GM23338 (cell line): Measurements from ENCODE around the gene HSCB. TPM values are rescaled to one million over a fixed set of nuclear protein-coding genes. Genes with fewer than 3 reads are reported as not detected.
A peak's percentile ranks its signal among the peaks of the same experiment; 100 is the strongest.

ENCODE experiments used
- ATAC-seq: fragments of 200-7000 bp; cut with Tn5 transposase; 3 replicates; pipeline ENCODE4 v1.9.1; 2020
- DNase-seq: peaks from one replicate; pipeline ENCODE4 v3.0.0-alpha.2; 2015; ENCODE audit warnings: low spot score
- H2AFZ ChIP-seq: fragments of 200-600 bp; sonication (generic); 2 replicates; pipeline ENCODE4 v1.8.0; 2016; ENCODE audit warnings: antibody characterized with exemption, mild to moderate bottlenecking, moderate library complexity
- H3F3A ChIP-seq: fragments of 200-600 bp; sonication (generic); replicated peaks from 2 replicates; pipeline ENCODE4 v1.8.0; 2017; ENCODE audit warnings: antibody characterized with exemption, mixed run types, low read depth
- H3K27ac ChIP-seq: fragments of 200-600 bp; sonication (generic); 2 replicates; pipeline ENCODE4 v1.6.1; 2016; ENCODE audit warnings: low read depth
- H3K27me3 ChIP-seq: fragments of 200-600 bp; sonication (generic); 2 replicates; pipeline ENCODE4 v1.8.0; 2016; ENCODE audit warnings: mild to moderate bottlenecking, mixed run types, moderate library complexity; ENCODE audit not compliant: insufficient read depth
- H3K36me3 ChIP-seq: fragments of 200-600 bp; sonication (generic); 2 replicates; pipeline ENCODE4 v1.8.0; 2016; ENCODE audit warnings: mild to moderate bottlenecking; ENCODE audit not compliant: insufficient read depth
- H3K4me1 ChIP-seq: fragments of 200-600 bp; sonication (generic); 2 replicates; pipeline ENCODE4 v1.8.0; 2016; ENCODE audit warnings: mild to moderate bottlenecking, moderate library complexity; ENCODE audit not compliant: insufficient read depth
- H3K4me2 ChIP-seq: fragments of 200-600 bp; sonication (generic); 2 replicates; pipeline ENCODE4 v1.7.1; 2017; ENCODE audit warnings: mixed run types
- H3K4me3 ChIP-seq: fragments of 200-600 bp; sonication (generic); 2 replicates; pipeline ENCODE4 v1.6.1; 2016; ENCODE audit warnings: mixed run types
- H3K79me2 ChIP-seq: fragments of 200-600 bp; sonication (generic); replicated peaks from 2 replicates; pipeline ENCODE4 v1.8.0; 2017; ENCODE audit warnings: mild to moderate bottlenecking; ENCODE audit not compliant: insufficient read depth
- H3K9me2 ChIP-seq: fragments of 200-600 bp; sonication (generic); 2 replicates; pipeline ENCODE4 v1.8.0; 2017; ENCODE audit not compliant: insufficient read depth
- H4K20me1 ChIP-seq: fragments of 200-600 bp; sonication (generic); replicated peaks from 2 replicates; pipeline ENCODE4 v1.8.0; 2017; ENCODE audit warnings: mild to moderate bottlenecking; ENCODE audit not compliant: insufficient read depth
- H3K27ac Mint-ChIP-seq: 2 replicates; pipeline ENCODE4 v1.8.0; 2020; ENCODE audit warnings: inconsistent platforms, mild to moderate bottlenecking, moderate library complexity, mixed read lengths
- H3K27me3 Mint-ChIP-seq: 3 replicates; pipeline ENCODE4 v1.8.0; 2022; ENCODE audit warnings: low read depth, mild to moderate bottlenecking, moderate library complexity, mixed read lengths, inconsistent platforms; ENCODE audit not compliant: insufficient read depth, poor library complexity
- H3K36me3 Mint-ChIP-seq: 3 replicates; pipeline ENCODE4 v1.8.0; 2021; ENCODE audit warnings: low read depth, mild to moderate bottlenecking, inconsistent platforms, moderate library complexity, mixed read lengths
- H3K4me1 Mint-ChIP-seq: 3 replicates; pipeline ENCODE4 v1.8.0; 2020; ENCODE audit warnings: mild to moderate bottlenecking, inconsistent platforms, mixed read lengths
- H3K4me3 Mint-ChIP-seq: 3 replicates; pipeline ENCODE4 v1.8.0; 2021; ENCODE audit warnings: moderate library complexity, mild to moderate bottlenecking, inconsistent platforms, mixed read lengths
- H3K9me3 Mint-ChIP-seq: 3 replicates; pipeline ENCODE4 v1.8.0; 2020; ENCODE audit warnings: moderate library complexity, mild to moderate bottlenecking, inconsistent platforms, mixed read lengths
- CREB1 ChIP-seq: fragments of 250-450 bp; sonication (Bioruptor Pico); IDR thresholded peaks from 2 replicates; pipeline ENCODE4 v1.5.0; 2020; ENCODE audit warnings: low read depth, mild to moderate bottlenecking, moderate library complexity
- EZH2 ChIP-seq: fragments of 200-600 bp; sonication (generic); IDR thresholded peaks from one replicate; pipeline ENCODE4 v1.8.0; 2017; ENCODE audit warnings: antibody characterized with exemption, mild to moderate bottlenecking, low read depth; ENCODE audit not compliant: unreplicated experiment
- EZH2phosphoT487 ChIP-seq: fragments of 200-600 bp; sonication (generic); IDR thresholded peaks from one replicate; pipeline ENCODE4 v1.8.1; 2018; ENCODE audit warnings: antibody characterized with exemption; ENCODE audit not compliant: unreplicated experiment
- NANOG ChIP-seq: IDR thresholded peaks from 2 replicates; pipeline ENCODE4 v1.6.1; 2016; ENCODE audit warnings: antibody characterized with exemption, borderline replicate concordance
- POLR2AphosphoS5 ChIP-seq: IDR thresholded peaks from 2 replicates; pipeline ENCODE4 v1.6.1; 2016; ENCODE audit warnings: antibody characterized with exemption, low read depth
- STAT1 ChIP-seq: IDR thresholded peaks from one replicate; pipeline ENCODE4 v1.6.1; 2016; ENCODE audit warnings: antibody characterized with exemption; ENCODE audit not compliant: unreplicated experiment
- ZNF114 ChIP-seq: fragments of 250-450 bp; sonication (Bioruptor Pico); IDR thresholded peaks from 2 replicates; pipeline ENCODE4 v1.5.0; 2020; ENCODE audit warnings: mild to moderate bottlenecking, moderate library complexity
- ZNF331 ChIP-seq: fragments of 250-450 bp; sonication (Bioruptor Pico); IDR thresholded peaks from 2 replicates; pipeline ENCODE4 v1.5.0; 2020; ENCODE audit warnings: low read depth, mild to moderate bottlenecking, moderate library complexity
- long read RNA-seq: library from polyadenylated mRNA; unstranded; transcript quantifications from one replicate; pipeline ENCODE4 v2.0.0, GENCODE V29; 2020; ENCODE audit not compliant: unreplicated experiment
- polyA plus RNA-seq: library from polyadenylated mRNA; unstranded; fragments of >200 nt; fragmentation: Nextera tagmentation; extraction: Ambion mirVana; gene quantifications from 2 replicates; pipeline ENCODE4 v1.2.1, GENCODE V29; 2016
- total RNA-seq: library from RNA; depleted of rRNA; stranded (reverse); fragments of >200 nt; shearing (Covaris generic); gene quantifications from 2 replicates; pipeline ENCODE4 v1.2.3, GENCODE V29; 2014; rRNA removed
- TF ChIP-seq, protein P1 (sequence below), 2 experiments: fragments of 200-600 bp in 1 of 2; sonication (generic) in 1 of 2; conservative IDR thresholded peaks; 2 replicates each; pipeline versions ENCODE4 v1.5.1 to v1.6.1; 2016 to 2017; ENCODE audit warnings: antibody characterized with exemption in 2 of 2, low read depth in 2 of 2, mild to moderate bottlenecking in 2 of 2, moderate library complexity in 1 of 2
- TF ChIP-seq, protein P2 (sequence below): fragments of 250-450 bp; sonication (Bioruptor Pico); IDR thresholded peaks from 2 replicates; pipeline ENCODE4 v1.5.0; 2020; ENCODE audit warnings: mild to moderate bottlenecking, moderate library complexity
- TF ChIP-seq, protein P3 (sequence below): IDR thresholded peaks from one replicate; pipeline ENCODE4 v1.6.1; 2018; ENCODE audit warnings: antibody characterized with exemption; ENCODE audit not compliant: unreplicated experiment
- TF ChIP-seq, protein P4 (sequence below): IDR thresholded peaks from 2 replicates; pipeline ENCODE4 v1.6.1; 2016; ENCODE audit warnings: antibody characterized with exemption

Gene HSCB, protein sequence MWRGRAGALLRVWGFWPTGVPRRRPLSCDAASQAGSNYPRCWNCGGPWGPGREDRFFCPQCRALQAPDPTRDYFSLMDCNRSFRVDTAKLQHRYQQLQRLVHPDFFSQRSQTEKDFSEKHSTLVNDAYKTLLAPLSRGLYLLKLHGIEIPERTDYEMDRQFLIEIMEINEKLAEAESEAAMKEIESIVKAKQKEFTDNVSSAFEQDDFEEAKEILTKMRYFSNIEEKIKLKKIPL
- 17.7 and 18.6 TPM in 2 replicates for total RNA-seq
- polyA plus RNA-seq = 28.4 and 30.9 TPM in 2 replicates
- long read RNA-seq, transcript HSCB-201 (6 exons, 1,114 nt) = major isoform, 8 of 15 reads
- long read RNA-seq, partial matches to known transcripts = 1 of 15 reads
- long read RNA-seq, other reads (novel, unspliced or antisense) = 6 of 15 reads

DNA sequence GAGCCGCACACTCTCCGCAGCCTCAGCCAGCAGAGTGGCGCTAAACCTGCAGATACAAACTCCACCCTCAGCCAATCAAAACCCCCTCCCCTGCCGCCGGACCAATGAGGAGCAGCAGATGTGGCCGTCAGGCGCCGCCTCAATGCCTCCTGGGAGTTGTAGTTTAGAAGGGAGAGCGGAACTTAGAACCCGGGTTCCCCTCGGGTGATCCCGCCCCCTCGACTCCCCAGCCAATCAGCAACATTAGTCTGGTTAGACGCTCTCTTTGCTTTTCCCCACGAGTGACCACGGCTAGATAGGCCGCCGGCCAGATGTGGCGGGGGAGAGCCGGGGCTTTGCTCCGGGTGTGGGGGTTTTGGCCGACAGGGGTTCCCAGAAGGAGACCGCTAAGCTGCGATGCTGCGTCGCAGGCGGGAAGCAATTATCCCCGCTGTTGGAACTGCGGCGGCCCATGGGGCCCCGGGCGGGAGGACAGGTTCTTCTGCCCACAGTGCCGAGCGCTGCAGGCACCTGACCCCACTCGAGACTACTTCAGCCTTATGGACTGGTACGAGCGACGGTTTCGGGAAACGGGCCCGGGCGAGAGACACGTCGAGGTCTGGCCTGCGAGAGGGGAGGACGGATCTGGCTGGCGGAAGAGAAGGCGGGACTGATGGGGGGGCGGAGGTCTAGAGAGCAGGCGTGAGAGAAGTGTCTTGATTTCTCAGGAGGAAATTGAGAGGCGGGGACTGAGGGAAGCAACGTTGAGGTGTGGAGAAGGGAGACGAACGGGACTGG lies at the start of gene HSCB, which contains the start of gene CHEK2:
HSCB (plus strand) TSS at position 255 of the 777 bp plus-strand sequence; CDS start at position 312, 57 bp downstream.
CHEK2 (minus strand) TSS at position 36 of the 777 bp plus-strand sequence. CDS start 7,099 bp downstream, outside the sequence.
- Histone ChIP-seq H3K4me2 (peak within 1 kb of the TSS; percentile 83), H3K27me3 (no peaks in the 10 kb centered on the region), H2AFZ (no peak within 1 kb of the TSS), H4K20me1 (no peaks in the 10 kb centered on the region; the same call in 1 of the 2 replicates), H3F3A (no peaks in the 10 kb centered on the region), H3K9me2 (no peaks in the 10 kb centered on the region), H3K79me2 (peaks cover 56% of the 10 kb centered on the region), H3K27ac (peak within 1 kb of the TSS; percentile 70), H3K4me3 (peak within 1 kb of the TSS; percentile 68), H3K4me1 (peaks cover 16% of the 10 kb centered on the region), H3K36me3 (peaks cover 18% of the 10 kb centered on the region)
- Mint-ChIP-seq H3K4me3 (peak within 1 kb of the TSS; percentile 87), H3K36me3 (peaks cover 38% of the 10 kb centered on the region), H3K27ac (peak within 1 kb of the TSS; percentile 90), H3K27me3 (peaks cover 7% of the 10 kb centered on the region), H3K9me3 (no peaks in the 10 kb centered on the region), H3K4me1 (peaks cover 35% of the 10 kb centered on the region)
- DNase-seq = peak; percentile 99
- ATAC-seq = peak; percentile 92
- TF ChIP-seq, protein P1, sequence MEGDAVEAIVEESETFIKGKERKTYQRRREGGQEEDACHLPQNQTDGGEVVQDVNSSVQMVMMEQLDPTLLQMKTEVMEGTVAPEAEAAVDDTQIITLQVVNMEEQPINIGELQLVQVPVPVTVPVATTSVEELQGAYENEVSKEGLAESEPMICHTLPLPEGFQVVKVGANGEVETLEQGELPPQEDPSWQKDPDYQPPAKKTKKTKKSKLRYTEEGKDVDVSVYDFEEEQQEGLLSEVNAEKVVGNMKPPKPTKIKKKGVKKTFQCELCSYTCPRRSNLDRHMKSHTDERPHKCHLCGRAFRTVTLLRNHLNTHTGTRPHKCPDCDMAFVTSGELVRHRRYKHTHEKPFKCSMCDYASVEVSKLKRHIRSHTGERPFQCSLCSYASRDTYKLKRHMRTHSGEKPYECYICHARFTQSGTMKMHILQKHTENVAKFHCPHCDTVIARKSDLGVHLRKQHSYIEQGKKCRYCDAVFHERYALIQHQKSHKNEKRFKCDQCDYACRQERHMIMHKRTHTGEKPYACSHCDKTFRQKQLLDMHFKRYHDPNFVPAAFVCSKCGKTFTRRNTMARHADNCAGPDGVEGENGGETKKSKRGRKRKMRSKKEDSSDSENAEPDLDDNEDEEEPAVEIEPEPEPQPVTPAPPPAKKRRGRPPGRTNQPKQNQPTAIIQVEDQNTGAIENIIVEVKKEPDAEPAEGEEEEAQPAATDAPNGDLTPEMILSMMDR (conservative IDR thresholded peaks at IDR 0.05; ENCODE audit: low read depth in 2 of 2) = peak in 1 of 2 experiments; percentile 41; a peak in 2 of 4 replicates
- TF ChIP-seq EZH2 (no peak), STAT1 (no peak), ZNF331 (no peak), EZH2phosphoT487 (no peak), ZNF114 (no peak), CREB1 (peak; percentile 86), NANOG (no peak), POLR2AphosphoS5 (peak; percentile 87)
- TF ChIP-seq, protein P2, sequence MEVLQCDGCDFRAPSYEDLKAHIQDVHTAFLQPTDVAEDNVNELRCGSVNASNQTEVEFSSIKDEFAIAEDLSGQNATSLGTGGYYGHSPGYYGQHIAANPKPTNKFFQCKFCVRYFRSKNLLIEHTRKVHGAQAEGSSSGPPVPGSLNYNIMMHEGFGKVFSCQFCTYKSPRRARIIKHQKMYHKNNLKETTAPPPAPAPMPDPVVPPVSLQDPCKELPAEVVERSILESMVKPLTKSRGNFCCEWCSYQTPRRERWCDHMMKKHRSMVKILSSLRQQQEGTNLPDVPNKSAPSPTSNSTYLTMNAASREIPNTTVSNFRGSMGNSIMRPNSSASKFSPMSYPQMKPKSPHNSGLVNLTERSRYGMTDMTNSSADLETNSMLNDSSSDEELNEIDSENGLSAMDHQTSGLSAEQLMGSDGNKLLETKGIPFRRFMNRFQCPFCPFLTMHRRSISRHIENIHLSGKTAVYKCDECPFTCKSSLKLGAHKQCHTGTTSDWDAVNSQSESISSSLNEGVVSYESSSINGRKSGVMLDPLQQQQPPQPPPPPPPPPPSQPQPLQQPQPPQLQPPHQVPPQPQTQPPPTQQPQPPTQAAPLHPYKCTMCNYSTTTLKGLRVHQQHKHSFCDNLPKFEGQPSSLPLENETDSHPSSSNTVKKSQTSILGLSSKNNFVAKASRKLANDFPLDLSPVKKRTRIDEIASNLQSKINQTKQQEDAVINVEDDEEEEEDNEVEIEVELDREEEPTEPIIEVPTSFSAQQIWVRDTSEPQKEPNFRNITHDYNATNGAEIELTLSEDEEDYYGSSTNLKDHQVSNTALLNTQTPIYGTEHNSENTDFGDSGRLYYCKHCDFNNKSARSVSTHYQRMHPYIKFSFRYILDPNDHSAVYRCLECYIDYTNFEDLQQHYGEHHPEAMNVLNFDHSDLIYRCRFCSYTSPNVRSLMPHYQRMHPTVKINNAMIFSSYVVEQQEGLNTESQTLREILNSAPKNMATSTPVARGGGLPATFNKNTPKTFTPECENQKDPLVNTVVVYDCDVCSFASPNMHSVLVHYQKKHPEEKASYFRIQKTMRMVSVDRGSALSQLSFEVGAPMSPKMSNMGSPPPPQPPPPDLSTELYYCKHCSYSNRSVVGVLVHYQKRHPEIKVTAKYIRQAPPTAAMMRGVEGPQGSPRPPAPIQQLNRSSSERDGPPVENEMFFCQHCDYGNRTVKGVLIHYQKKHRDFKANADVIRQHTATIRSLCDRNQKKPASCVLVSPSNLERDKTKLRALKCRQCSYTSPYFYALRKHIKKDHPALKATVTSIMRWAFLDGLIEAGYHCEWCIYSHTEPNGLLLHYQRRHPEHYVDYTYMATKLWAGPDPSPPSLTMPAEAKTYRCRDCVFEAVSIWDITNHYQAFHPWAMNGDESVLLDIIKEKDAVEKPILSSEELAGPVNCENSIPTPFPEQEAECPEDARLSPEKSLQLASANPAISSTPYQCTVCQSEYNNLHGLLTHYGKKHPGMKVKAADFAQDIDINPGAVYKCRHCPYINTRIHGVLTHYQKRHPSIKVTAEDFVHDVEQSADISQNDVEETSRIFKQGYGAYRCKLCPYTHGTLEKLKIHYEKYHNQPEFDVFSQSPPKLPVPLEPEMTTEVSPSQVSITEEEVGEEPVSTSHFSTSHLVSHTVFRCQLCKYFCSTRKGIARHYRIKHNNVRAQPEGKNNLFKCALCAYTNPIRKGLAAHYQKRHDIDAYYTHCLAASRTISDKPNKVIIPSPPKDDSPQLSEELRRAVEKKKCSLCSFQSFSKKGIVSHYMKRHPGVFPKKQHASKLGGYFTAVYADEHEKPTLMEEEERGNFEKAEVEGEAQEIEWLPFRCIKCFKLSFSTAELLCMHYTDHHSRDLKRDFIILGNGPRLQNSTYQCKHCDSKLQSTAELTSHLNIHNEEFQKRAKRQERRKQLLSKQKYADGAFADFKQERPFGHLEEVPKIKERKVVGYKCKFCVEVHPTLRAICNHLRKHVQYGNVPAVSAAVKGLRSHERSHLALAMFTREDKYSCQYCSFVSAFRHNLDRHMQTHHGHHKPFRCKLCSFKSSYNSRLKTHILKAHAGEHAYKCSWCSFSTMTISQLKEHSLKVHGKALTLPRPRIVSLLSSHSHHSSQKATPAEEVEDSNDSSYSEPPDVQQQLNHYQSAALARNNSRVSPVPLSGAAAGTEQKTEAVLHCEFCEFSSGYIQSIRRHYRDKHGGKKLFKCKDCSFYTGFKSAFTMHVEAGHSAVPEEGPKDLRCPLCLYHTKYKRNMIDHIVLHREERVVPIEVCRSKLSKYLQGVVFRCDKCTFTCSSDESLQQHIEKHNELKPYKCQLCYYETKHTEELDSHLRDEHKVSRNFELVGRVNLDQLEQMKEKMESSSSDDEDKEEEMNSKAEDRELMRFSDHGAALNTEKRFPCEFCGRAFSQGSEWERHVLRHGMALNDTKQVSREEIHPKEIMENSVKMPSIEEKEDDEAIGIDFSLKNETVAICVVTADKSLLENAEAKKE (CRISPR knock-in tag) = no peak
- TF ChIP-seq, protein P3, sequence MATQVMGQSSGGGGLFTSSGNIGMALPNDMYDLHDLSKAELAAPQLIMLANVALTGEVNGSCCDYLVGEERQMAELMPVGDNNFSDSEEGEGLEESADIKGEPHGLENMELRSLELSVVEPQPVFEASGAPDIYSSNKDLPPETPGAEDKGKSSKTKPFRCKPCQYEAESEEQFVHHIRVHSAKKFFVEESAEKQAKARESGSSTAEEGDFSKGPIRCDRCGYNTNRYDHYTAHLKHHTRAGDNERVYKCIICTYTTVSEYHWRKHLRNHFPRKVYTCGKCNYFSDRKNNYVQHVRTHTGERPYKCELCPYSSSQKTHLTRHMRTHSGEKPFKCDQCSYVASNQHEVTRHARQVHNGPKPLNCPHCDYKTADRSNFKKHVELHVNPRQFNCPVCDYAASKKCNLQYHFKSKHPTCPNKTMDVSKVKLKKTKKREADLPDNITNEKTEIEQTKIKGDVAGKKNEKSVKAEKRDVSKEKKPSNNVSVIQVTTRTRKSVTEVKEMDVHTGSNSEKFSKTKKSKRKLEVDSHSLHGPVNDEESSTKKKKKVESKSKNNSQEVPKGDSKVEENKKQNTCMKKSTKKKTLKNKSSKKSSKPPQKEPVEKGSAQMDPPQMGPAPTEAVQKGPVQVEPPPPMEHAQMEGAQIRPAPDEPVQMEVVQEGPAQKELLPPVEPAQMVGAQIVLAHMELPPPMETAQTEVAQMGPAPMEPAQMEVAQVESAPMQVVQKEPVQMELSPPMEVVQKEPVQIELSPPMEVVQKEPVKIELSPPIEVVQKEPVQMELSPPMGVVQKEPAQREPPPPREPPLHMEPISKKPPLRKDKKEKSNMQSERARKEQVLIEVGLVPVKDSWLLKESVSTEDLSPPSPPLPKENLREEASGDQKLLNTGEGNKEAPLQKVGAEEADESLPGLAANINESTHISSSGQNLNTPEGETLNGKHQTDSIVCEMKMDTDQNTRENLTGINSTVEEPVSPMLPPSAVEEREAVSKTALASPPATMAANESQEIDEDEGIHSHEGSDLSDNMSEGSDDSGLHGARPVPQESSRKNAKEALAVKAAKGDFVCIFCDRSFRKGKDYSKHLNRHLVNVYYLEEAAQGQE = no peak
- TF ChIP-seq, protein P4, sequence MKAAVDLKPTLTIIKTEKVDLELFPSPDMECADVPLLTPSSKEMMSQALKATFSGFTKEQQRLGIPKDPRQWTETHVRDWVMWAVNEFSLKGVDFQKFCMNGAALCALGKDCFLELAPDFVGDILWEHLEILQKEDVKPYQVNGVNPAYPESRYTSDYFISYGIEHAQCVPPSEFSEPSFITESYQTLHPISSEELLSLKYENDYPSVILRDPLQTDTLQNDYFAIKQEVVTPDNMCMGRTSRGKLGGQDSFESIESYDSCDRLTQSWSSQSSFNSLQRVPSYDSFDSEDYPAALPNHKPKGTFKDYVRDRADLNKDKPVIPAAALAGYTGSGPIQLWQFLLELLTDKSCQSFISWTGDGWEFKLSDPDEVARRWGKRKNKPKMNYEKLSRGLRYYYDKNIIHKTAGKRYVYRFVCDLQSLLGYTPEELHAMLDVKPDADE = peak; percentile 89
